Measurements from ENCODE around the gene FOXN4.

DNA sequence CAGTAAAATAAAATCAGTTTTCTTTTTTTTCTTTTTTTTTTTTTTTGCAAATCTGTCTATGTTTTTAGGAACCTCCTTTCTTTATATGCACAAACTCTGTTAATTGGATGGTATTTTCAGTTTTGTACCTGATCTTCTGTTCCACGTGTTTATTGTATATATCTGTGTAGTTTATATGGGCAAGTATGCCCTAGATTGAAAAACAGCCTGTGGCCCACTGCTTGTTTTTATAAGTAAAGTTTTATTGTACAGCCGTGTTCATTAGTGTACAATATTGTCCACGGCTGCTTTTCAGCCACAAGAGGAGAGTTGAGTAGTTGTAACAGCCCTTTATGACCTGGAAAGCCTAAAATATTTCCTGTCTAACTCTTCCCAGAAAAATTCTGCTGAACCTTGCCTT, 19.9 kb upstream of the FOXN4 start:
- TF ChIP-seq, protein P1, sequence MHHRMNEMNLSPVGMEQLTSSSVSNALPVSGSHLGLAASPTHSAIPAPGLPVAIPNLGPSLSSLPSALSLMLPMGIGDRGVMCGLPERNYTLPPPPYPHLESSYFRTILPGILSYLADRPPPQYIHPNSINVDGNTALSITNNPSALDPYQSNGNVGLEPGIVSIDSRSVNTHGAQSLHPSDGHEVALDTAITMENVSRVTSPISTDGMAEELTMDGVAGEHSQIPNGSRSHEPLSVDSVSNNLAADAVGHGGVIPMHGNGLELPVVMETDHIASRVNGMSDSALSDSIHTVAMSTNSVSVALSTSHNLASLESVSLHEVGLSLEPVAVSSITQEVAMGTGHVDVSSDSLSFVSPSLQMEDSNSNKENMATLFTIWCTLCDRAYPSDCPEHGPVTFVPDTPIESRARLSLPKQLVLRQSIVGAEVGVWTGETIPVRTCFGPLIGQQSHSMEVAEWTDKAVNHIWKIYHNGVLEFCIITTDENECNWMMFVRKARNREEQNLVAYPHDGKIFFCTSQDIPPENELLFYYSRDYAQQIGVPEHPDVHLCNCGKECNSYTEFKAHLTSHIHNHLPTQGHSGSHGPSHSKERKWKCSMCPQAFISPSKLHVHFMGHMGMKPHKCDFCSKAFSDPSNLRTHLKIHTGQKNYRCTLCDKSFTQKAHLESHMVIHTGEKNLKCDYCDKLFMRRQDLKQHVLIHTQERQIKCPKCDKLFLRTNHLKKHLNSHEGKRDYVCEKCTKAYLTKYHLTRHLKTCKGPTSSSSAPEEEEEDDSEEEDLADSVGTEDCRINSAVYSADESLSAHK (CRISPR knock-in tag; IDR thresholded peaks at IDR 0.05; ENCODE audit: borderline replicate concordance): no peak
- no peak for TF ChIP-seq FOXP1 (IDR thresholded peaks at IDR 0.05)
- TF ChIP-seq FOXP1 (CRISPR knock-in tag; IDR thresholded peaks at IDR 0.05): no peak
- TF ChIP-seq TCF7L2 (IDR thresholded peaks at IDR 0.05; ENCODE audit: low read depth, low read length): no peak
- TF ChIP-seq, protein P2, sequence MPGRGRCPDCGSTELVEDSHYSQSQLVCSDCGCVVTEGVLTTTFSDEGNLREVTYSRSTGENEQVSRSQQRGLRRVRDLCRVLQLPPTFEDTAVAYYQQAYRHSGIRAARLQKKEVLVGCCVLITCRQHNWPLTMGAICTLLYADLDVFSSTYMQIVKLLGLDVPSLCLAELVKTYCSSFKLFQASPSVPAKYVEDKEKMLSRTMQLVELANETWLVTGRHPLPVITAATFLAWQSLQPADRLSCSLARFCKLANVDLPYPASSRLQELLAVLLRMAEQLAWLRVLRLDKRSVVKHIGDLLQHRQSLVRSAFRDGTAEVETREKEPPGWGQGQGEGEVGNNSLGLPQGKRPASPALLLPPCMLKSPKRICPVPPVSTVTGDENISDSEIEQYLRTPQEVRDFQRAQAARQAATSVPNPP (CRISPR knock-in tag; IDR thresholded peaks at IDR 0.05): no peak
- no peak for TF ChIP-seq IKZF1 (IDR thresholded peaks at IDR 0.05)
- TF ChIP-seq NFE2L2 (IDR thresholded peaks at IDR 0.05; ENCODE audit: low read length): no peak
- no peak for TF ChIP-seq TAF1 (CRISPR knock-in tag; IDR thresholded peaks at IDR 0.05)
- no peak for TF ChIP-seq ZNF232 (CRISPR knock-in tag; IDR thresholded peaks at IDR 0.05; ENCODE audit: borderline replicate concordance)
- no peak for TF ChIP-seq JUN (CRISPR knock-in tag; IDR thresholded peaks at IDR 0.05)
- TF ChIP-seq, protein P3, sequence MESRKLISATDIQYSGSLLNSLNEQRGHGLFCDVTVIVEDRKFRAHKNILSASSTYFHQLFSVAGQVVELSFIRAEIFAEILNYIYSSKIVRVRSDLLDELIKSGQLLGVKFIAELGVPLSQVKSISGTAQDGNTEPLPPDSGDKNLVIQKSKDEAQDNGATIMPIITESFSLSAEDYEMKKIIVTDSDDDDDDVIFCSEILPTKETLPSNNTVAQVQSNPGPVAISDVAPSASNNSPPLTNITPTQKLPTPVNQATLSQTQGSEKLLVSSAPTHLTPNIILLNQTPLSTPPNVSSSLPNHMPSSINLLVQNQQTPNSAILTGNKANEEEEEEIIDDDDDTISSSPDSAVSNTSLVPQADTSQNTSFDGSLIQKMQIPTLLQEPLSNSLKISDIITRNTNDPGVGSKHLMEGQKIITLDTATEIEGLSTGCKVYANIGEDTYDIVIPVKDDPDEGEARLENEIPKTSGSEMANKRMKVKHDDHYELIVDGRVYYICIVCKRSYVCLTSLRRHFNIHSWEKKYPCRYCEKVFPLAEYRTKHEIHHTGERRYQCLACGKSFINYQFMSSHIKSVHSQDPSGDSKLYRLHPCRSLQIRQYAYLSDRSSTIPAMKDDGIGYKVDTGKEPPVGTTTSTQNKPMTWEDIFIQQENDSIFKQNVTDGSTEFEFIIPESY (CRISPR knock-in tag; IDR thresholded peaks at IDR 0.05): no peak
- TF ChIP-seq, protein P4, sequence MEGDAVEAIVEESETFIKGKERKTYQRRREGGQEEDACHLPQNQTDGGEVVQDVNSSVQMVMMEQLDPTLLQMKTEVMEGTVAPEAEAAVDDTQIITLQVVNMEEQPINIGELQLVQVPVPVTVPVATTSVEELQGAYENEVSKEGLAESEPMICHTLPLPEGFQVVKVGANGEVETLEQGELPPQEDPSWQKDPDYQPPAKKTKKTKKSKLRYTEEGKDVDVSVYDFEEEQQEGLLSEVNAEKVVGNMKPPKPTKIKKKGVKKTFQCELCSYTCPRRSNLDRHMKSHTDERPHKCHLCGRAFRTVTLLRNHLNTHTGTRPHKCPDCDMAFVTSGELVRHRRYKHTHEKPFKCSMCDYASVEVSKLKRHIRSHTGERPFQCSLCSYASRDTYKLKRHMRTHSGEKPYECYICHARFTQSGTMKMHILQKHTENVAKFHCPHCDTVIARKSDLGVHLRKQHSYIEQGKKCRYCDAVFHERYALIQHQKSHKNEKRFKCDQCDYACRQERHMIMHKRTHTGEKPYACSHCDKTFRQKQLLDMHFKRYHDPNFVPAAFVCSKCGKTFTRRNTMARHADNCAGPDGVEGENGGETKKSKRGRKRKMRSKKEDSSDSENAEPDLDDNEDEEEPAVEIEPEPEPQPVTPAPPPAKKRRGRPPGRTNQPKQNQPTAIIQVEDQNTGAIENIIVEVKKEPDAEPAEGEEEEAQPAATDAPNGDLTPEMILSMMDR (CRISPR knock-in tag; IDR thresholded peaks at IDR 0.05): no peak
- TF ChIP-seq NR3C1 (CRISPR knock-in tag; IDR thresholded peaks at IDR 0.05): no peak
- TF ChIP-seq, protein P5, sequence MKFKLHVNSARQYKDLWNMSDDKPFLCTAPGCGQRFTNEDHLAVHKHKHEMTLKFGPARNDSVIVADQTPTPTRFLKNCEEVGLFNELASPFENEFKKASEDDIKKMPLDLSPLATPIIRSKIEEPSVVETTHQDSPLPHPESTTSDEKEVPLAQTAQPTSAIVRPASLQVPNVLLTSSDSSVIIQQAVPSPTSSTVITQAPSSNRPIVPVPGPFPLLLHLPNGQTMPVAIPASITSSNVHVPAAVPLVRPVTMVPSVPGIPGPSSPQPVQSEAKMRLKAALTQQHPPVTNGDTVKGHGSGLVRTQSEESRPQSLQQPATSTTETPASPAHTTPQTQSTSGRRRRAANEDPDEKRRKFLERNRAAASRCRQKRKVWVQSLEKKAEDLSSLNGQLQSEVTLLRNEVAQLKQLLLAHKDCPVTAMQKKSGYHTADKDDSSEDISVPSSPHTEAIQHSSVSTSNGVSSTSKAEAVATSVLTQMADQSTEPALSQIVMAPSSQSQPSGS (CRISPR knock-in tag; IDR thresholded peaks at IDR 0.05): no peak
